HG03432 (cell line): ENCODE results near the gene OXNAD1.

Experiments used
- ATAC-seq: cut with Tn5 transposase; IDR thresholded peaks from one replicate; pipeline ENCODE4 v1.9.1; 2021; ENCODE audit warnings: mild to moderate bottlenecking, moderate library complexity; ENCODE audit not compliant: unreplicated experiment

The OXNAD1 gene

GRCh38 chr3:16352428-16352827 is 87.4 kb downstream of the OXNAD1 start:
- ATAC-seq, result no peak

- ATAC-seq, result no peak
These were observed 89.3 kb downstream of the OXNAD1 start for GRCh38 chr3:16354291-16354690.
